Stimulated activated CD4-positive, alpha-beta T cell treated with anti-CD3 and anti-CD28 coated beads, Interleukin-4, amount 100 ng/mL, for 4 hours (primary cell): ENCODE results near the gene CCDC198.

Source experiments
- DNase-seq, 2 experiments: peaks; one replicate each; pipeline ENCODE4 v3.0.0-alpha.2; 2020

CCDC198 gene

GRCh38 chr14:57493467-57494181 lies at the start of gene CCDC198:
Gene CCDC198, minus strand, starts transcription at chr14:57493857. Its CDS starts 142 bp downstream, at chr14:57493715.
- no peak for DNase-seq

- DNase-seq = no peak
Observed at GRCh38 chr14:57533214-57533613, 39.6 kb upstream of the CCDC198 start.

- no peak for DNase-seq
Observed at GRCh38 chr14:57530571-57530970, 36.9 kb upstream of the CCDC198 start.

GRCh38 chr14:57526942-57527341 lies 33.3 kb upstream of the CCDC198 start:
- no peak for DNase-seq

GRCh38 chr14:57519043-57519442 lies 25.4 kb upstream of the CCDC198 start:
- DNase-seq = no peak

GRCh38 chr14:57512220-57512619 lies 18.6 kb upstream of the CCDC198 start:
- DNase-seq = no peak

- no peak for DNase-seq
Observed at GRCh38 chr14:57508756-57509155, 15.1 kb upstream of the CCDC198 start.

- no peak for DNase-seq
Observed at GRCh38 chr14:57502586-57503254, 9.1 kb upstream of the CCDC198 start.

- DNase-seq = no peak
Observed at GRCh38 chr14:57501039-57501557, 7.4 kb upstream of the CCDC198 start.

- DNase-seq = no peak
Observed at GRCh38 chr14:57498659-57499058, 5.0 kb upstream of the CCDC198 start.

GRCh38 chr14:57498035-57498434 lies 4.4 kb upstream of the CCDC198 start:
- no peak for DNase-seq

GRCh38 chr14:57495416-57495815 lies 1.8 kb upstream of the CCDC198 start:
- DNase-seq = no peak

- no peak for DNase-seq
Observed at GRCh38 chr14:57492859-57493258, 798 bp downstream of the CCDC198 start.

GRCh38 chr14:57491640-57492039 lies 2.0 kb downstream of the CCDC198 start:
- DNase-seq = no peak

GRCh38 chr14:57487771-57488170 lies 5.9 kb downstream of the CCDC198 start:
- DNase-seq = no peak

GRCh38 chr14:57486767-57487379 lies 6.8 kb downstream of the CCDC198 start:
- DNase-seq = no peak

GRCh38 chr14:57485635-57486034 lies 8.0 kb downstream of the CCDC198 start:
- DNase-seq = no peak

GRCh38 chr14:57482120-57482519 lies 11.5 kb downstream of the CCDC198 start:
- no peak for DNase-seq

GRCh38 chr14:57480051-57480450 lies 13.6 kb downstream of the CCDC198 start:
- DNase-seq = no peak

- DNase-seq = no peak
Observed at GRCh38 chr14:57479197-57479596, 14.5 kb downstream of the CCDC198 start.

GRCh38 chr14:57478050-57478449 lies 15.6 kb downstream of the CCDC198 start:
- no peak for DNase-seq

GRCh38 chr14:57470909-57471308 lies 22.7 kb downstream of the CCDC198 start:
- DNase-seq = no peak

GRCh38 chr14:57464008-57464730 lies 29.5 kb downstream of the CCDC198 start:
- DNase-seq = no peak
